HG02981 (cell line): ENCODE data around the gene LGI2.
A peak's percentile ranks its signal among the peaks of the same experiment; 100 is the strongest.

Experiments
- ATAC-seq: cut with Tn5 transposase; IDR thresholded peaks from one replicate; pipeline ENCODE4 v1.9.1; 2021; ENCODE audit warnings: mild to moderate bottlenecking, moderate library complexity; ENCODE audit not compliant: unreplicated experiment

Gene LGI2

GRCh38 chr4:24999392-25000089 lies 31.2 kb downstream of the LGI2 start:
- ATAC-seq = no peak

DNA sequence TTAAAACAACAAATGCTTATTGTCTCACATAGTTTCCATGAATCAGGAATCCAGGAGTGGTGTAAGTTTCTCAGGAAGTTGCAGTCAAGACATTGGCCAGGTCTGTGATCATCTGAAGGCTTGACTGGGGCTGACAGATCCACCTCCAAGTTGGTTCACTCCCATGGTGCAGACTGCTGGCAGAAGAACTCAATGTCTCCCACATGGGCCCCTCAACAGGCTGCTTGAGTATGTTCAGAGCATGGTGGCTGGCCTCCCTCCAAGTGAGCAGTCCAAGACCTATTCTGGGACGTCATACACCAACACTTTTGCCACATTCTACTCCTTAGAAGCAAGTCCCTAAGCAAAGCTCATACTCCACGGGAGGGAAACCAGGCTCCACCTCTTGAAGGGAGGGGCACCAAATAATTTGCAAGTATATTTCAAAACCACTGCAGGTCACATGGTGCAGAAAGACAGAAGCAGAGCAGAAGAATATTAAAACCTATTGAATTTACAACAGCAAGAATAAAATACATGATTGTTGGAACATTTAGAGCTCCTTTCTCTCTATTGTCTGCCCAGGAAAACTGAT lies 35.3 kb downstream of the LGI2 start:
- ATAC-seq = no peak

DNA sequence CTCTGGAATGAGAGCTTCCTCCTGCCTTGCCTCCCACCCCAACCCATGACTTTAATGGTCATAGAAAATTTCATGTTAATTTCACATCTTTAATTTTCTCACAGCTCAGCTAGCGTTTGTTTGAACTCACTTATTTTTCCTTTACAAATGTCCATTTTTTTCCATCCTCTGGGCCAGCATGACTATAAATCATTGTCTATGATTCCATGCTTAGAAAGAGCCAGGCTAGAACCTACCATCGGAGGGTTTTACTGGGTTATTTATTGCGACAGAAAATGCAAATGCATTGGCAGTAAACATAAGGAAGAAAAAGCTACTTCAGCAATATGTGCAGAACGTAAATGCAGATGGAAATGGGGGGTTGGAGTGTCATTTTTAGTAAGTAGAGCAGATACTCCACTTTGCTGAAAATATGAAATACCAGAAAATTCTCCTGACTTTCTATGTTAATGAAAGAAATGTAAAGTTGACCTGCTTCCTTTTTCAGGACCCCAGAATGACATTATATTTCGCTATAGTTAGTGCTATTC lies 37.1 kb downstream of the LGI2 start:
- ATAC-seq = no peak

GRCh38 chr4:24992968-24993367 lies 37.8 kb downstream of the LGI2 start:
- no peak for ATAC-seq

- no peak for ATAC-seq
Observed at GRCh38 chr4:24991015-24991414, 39.7 kb downstream of the LGI2 start.

DNA sequence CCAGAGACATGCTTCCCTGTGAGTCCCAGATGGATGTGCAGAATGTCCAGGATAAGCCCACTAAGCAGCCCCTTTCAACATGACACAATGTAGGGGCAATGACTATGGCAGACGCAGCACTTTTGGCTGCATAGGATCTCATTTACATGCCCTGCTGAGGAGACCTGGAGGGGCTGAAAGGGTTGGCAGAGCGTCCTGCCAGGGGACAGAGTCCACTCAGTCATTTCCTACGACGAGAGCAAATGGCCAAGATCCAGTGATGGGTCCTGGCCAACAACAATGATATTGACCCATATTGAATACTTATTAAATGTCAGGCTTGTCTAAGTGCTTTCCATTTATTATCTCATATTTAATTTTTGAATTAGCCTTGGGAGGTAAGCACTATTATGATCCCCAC lies 41.4 kb downstream of the LGI2 start:
- ATAC-seq = no peak

DNA sequence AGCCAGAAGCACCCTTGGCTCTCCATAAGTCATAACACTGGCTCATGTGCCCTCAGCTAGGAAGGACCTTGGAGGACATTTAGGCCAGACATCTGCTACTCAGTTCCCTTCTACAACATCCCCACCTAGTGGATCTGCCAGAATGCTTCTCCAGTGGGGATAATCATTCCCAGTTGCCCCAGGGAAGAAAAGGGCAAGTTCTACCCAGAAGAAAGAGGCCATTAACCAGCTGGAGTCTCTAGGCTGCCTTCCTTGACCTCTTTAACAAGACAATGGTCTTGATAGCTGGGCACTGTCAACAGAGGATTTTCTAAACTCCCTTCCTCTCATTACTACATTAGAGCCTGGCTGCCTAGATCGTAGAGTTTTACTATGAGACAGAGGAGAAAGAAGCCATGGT lies 42.0 kb downstream of the LGI2 start:
- ATAC-seq = no peak

DNA sequence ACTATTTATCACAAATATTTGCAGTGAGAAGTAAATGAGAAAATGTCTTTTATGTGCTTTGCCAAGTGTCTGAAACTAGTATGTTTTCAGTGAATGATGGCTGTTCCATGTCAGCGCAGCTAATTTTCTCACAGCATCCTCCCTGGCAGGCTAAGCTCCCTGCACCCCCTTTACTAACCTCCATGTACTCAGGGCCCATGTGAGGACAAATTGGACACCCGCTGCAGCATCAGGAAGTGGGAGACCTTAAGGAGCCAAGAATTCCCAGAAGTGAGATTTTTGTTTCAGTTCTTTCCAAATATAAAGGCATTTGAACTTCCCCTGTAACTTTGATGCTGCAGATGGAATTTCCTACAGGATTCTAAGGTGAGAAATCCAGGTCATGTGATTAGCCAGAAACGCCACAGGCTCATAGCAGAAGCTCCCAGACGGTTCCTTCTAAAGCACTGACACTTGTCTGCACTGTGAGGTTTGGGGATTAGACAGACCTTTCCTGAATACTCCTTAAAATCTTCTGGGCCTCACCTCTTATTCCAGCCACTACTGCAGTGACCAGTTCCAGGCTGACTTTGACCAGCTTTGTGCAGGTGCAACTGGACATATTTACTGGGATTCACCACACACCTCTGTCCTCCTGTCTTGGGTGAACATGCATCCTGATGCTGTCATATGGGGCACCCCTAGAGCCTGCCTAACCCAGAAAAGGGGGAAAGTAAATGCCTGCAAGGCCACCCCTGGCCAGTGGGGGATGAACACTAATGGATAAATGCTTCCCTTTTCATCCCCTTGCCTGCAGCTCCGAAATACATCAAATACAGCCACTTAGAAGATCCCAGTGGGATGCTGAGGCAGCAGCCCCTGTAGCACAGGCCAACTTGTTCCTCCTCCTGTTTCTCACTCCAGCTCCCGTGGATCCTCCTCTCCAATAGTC lies 45.9 kb downstream of the LGI2 start:
- no peak for ATAC-seq

DNA sequence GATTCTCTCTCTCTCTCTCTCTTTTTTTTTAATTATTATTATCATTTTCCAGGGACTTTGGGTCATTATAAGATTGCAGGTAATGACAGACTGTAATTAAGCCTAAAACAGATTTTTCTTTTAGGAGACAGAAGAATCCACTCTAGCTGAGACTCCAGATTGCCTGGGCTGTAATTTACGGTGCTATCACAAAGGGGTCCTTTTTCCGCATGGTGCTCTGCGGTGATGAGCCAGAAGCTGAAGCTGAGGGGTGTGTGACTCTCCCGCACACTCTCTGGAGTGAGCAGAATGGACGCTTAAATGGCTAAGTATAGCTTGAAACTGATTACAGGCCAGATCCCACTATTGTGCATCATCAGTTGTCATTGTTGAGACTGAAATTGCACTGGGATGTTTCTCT lies 50.0 kb downstream of the LGI2 start:
- ATAC-seq = no peak

- ATAC-seq = peak; percentile 63
Observed at GRCh38 chr4:24980064-24980690, 50.6 kb downstream of the LGI2 start.

GRCh38 chr4:24979554-24979953 lies 51.2 kb downstream of the LGI2 start:
- no peak for ATAC-seq

DNA sequence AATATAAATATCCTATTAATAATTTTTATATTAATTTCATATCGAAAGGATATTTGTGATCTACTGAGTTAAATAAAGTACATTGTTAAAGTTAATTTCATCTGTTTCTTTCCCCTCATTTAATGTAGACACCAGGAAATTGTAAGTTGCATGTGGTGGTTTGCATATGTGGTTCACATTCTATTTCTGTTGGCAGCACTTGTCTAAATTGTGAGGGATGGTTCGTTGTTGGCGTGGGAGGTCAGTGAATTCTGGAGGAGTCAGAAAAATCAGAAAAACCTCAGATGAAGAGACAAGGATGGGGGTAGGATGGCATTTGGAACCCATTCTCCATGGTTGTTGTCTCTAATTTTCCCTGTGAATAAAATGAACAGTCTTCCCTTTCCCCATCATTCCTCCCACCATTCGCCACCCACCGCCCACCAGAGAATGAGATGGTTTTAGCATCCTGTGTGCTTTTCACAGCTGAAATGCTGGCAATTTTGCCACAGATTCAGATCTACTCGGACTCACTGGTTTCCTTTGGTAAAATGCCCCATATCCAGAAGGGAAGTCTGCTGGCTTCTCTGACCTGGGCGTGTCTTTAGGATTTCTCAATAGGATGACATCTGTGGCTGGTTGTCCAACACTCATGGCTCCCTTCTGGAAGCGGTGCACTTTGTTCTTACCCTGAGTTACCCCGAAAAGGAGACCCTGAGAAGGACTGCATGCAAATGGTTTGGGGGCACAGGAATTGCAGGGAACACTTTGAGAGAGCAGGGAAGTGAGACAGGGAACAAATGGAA lies 52.3 kb downstream of the LGI2 start:
- ATAC-seq = no peak

- ATAC-seq = no peak
Observed at GRCh38 chr4:24975510-24975909, 55.2 kb downstream of the LGI2 start.

- no peak for ATAC-seq
Observed at GRCh38 chr4:24973747-24974601, 56.8 kb downstream of the LGI2 start.

DNA sequence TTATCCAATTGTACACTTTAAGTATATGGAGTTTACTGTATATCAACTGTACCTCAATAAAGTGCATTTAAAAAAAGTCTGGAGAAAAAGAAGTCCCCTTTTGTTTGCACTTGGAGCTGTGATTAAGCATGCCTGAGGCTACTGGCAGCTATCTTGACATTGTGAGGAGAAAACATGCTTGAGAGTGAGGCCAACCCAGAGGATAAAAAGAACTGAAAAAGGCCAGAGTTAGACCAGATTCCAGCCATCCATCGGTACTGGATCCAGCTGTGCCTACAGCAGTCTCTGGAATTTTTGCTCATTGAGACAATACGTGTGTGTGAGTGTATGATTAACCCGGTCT lies 57.4 kb downstream of the LGI2 start:
- ATAC-seq = no peak

- ATAC-seq = no peak
Observed at GRCh38 chr4:24971192-24971591, 59.6 kb downstream of the LGI2 start.

DNA sequence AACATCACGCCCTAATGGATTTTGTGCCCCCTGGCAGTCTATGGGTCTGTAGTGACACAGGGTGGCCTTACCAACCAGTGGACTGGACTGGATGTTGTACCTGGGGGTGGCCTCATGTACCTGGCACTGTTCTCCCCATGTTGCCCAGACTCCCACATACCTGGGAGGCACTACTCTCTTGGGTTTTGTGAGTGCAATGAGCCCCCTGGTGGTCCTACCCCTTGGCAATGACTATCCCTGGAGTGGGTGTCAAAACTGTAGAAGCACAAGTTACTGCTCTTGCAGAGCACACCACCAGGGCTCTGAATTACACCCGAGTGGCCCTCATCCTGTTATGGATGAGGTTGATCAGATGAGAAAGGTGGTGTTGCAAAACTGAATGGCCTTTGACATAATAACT lies 60.1 kb downstream of the LGI2 start:
- no peak for ATAC-seq

- no peak for ATAC-seq
Observed at GRCh38 chr4:24970191-24970590, 60.6 kb downstream of the LGI2 start.

GRCh38 chr4:24969486-24969885 lies 61.3 kb downstream of the LGI2 start:
- no peak for ATAC-seq

DNA sequence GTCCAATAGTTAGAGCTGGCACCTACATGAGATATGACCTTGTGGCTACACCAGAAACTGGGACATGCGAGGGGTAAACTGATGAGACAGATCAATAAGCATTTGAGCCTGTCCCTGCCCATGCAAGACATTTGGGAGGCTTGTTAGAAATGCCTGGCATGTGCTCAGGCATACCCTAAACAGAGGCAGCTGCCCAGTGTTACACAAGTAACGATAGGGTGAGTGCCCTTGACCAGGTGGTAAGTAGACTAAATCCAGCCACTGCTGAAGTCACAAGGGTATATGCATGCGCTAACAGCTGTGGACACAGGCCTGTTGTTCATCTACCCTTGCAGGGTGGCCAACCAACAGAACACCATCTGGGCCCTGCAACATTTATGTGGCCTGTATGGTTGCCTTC lies 61.8 kb downstream of the LGI2 start:
- no peak for ATAC-seq
